ENCODE results near the gene MCTP2. TPM values are rescaled to one million over a fixed set of nuclear protein-coding genes. Genes with fewer than 3 reads are reported as not detected.
A peak's percentile ranks its signal among the peaks of the same experiment; 100 is the strongest.

The MCTP2 gene
- total RNA-seq, 1 donor: 3.9 TPM

DNA sequence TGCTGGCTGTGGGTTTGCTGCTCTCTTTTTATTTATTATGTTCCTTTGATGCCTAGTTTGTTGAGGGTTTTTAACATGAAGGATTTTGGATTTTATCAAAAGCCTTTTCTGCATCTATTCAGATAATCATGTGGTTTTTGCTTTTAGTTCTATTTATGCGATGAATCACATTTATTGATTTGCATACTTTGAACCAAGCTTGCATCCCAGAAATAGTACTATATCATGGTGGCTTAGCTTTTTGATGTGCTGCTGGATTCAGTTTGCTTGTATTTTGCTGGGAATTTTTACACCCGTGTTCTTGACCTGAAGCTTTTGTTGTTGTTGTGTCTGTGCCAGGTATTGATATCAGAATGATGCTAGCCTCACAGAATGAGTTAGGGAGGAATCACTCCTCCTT, 48.4 kb downstream of the MCTP2 start:
- TF ChIP-seq, protein P1, sequence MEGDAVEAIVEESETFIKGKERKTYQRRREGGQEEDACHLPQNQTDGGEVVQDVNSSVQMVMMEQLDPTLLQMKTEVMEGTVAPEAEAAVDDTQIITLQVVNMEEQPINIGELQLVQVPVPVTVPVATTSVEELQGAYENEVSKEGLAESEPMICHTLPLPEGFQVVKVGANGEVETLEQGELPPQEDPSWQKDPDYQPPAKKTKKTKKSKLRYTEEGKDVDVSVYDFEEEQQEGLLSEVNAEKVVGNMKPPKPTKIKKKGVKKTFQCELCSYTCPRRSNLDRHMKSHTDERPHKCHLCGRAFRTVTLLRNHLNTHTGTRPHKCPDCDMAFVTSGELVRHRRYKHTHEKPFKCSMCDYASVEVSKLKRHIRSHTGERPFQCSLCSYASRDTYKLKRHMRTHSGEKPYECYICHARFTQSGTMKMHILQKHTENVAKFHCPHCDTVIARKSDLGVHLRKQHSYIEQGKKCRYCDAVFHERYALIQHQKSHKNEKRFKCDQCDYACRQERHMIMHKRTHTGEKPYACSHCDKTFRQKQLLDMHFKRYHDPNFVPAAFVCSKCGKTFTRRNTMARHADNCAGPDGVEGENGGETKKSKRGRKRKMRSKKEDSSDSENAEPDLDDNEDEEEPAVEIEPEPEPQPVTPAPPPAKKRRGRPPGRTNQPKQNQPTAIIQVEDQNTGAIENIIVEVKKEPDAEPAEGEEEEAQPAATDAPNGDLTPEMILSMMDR (IDR thresholded peaks at IDR 0.05; ENCODE audit: insufficient read depth, low read length): no peak
- DNase-seq (ENCODE audit: low read depth): no peak
- H3K4me3 ChIP-seq (ENCODE audit: low read depth, low read length): no peak overlapping the region

DNA sequence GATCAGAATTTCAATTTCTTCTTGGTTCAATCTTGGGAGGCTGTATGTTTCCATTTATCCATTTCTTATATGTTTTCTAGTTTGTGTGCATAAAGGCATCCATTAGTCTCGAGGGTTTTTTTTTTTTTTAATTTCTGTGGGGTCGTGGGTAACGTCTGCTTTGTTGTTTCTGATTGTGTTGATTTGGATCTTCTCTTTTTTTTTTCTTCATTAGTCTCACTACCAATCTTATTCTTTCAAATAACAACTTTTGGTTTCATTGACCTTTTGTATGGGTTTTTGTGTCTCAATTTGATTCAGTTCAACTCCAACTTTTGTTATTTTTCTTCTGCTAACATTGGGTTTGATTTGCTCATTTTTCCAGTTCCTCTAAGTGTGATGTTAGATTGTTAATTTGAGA, 48.9 kb downstream of the MCTP2 start:
- no peak overlapping the region for H3K4me3 ChIP-seq (ENCODE audit: low read depth, low read length)
- TF ChIP-seq, protein P1 (IDR thresholded peaks at IDR 0.05; ENCODE audit: insufficient read depth, low read length): no peak

DNA sequence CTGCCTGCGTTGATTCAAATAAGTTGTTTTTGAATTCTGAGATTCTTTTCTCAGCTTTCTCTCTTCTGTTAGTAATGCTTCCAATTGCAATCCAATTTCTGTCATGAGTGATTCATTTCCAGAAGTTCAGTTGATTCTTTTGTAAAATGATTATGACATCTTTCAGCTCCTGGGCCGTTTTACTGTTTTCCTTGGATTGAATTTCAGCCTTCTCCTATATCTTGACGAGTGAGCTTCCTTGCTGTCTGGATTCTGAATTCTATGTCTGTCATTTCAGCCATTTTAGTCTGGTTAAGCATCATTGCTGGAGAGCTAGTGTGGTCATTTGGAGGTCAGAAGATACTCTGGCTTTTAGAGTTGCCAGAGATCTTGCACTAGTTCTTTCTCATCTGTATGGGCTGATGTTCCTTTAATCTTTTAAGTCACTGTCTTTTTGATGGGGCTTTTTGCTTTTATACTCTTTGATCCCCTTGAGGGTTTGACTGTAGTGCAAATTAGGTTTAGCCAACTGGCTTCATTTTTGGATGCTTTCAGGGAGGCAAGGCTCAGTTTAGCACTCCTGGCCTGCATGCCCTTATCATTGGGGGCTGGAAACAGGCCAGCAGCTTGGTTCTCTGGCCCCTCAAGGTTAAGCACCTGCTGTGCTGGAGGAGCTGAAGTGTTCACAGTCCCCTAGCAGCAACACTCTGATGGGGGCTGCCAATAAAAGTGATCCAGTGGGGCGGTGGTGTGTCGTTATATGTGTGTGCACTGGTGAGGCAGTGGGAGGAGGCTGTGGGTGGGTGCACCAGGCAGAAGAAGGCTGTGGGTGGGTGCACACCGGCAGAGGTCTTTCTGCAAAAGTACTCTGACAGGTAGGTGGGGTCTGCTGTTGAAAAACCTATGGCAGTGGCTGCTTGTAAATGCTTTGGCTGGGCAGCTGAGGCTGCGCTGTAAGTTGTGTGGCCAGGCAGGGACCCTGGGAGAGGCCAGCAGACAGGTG, 51.2 kb downstream of the MCTP2 start:
- no peak overlapping the region for H3K4me3 ChIP-seq (ENCODE audit: low read depth, low read length)
- TF ChIP-seq, protein P1 (IDR thresholded peaks at IDR 0.05; ENCODE audit: insufficient read depth, low read length): no peak
- peak; percentile 14 for DNase-seq (ENCODE audit: low read depth)

More for the DNA sequence above, 48.9 kb downstream of the MCTP2 start:
- DNase-seq (ENCODE audit: low read depth): no peak

DNA sequence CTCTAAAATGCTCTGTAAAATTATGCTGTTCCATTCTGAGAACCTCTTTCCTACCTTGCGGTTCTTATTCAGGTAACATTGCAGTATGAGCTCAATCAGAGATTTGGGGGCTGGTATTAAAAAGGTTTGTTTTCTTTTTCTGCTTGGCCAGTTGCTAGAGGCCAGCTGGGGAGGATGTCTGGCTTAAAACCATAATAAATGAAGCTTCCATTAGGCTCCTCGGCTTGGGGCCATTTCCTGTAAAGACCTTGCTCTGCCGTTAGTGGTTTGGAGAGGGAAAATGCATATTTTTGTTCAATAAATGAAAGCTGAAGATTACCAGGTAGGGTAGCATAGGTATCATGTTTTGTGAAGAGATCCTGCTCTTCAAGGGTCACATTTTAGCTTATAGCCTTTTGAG, 55.2 kb downstream of the MCTP2 start:
- DNase-seq (ENCODE audit: low read depth): no peak
- TF ChIP-seq, protein P1 (IDR thresholded peaks at IDR 0.05; ENCODE audit: insufficient read depth, low read length): no peak

DNA sequence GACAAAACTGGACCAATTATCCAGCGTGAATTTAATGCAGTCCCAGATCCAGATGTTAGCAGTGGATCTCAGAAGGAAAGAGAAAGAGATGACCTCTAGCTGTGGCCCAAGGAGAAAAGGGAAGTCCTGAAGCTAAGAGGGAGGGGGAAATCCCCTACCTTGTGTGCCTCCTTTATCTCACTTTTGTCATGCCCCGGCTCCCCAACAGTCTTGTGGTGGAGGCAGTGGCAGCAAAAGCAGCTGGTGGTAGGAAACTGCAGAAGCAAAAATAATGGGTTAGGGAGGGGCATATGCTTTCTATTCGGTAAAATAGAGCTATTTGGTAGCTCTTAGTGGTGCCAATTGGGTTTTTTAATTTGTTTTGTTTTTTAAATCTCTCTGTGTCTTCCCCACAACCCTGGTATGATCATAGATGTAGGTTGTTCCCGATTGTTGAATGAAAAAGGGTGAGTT, 56.5 kb downstream of the MCTP2 start:
- DNase-seq (ENCODE audit: low read depth): no peak
- H3K4me3 ChIP-seq (ENCODE audit: low read depth, low read length): no peak overlapping the region
- TF ChIP-seq, protein P1 (IDR thresholded peaks at IDR 0.05; ENCODE audit: insufficient read depth, low read length): no peak

More for the DNA sequence above, 55.2 kb downstream of the MCTP2 start:
- H3K4me3 ChIP-seq (ENCODE audit: low read depth, low read length): no peak overlapping the region

DNA sequence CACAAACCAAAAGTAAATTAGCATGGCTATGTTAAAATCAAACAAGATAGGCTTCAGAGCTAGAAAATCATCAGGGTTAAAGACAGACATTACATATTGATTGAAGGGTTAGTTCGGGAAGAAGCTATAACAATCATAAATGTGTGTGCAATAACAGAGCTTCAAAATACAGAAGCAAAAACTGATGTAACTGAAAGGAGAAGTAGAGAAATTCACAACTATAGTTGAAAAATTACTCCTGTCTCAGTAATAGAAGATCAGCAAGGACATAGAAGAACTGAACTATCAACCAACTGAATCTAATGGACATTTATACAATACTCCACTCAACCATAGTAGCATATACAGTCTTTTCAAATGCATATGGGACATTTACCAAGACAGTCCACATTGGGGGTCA, 59.4 kb downstream of the MCTP2 start:
- no peak overlapping the region for H3K4me3 ChIP-seq (ENCODE audit: low read depth, low read length)
- no peak for DNase-seq (ENCODE audit: low read depth)
- TF ChIP-seq, protein P1 (IDR thresholded peaks at IDR 0.05; ENCODE audit: insufficient read depth, low read length): no peak

Measured in fibroblast of the aortic adventitia (primary cell).